Fibroblast of gingiva (primary cell): ENCODE measurements around the gene PPFIA1.
"Not testable (repeated sequence)": the region's sequence is repeated elsewhere in the genome, so short reads cannot be mapped to it uniquely, and the experiment has no call there.

Experiments
- DNase-seq: peaks from one replicate; pipeline ENCODE4 v3.0.0-alpha.2; 2011; ENCODE audit warnings: low read depth

PPFIA1 gene

GRCh38 chr11:70397336-70397982 lies 127.0 kb downstream of the PPFIA1 start:
- DNase-seq = no peak

- DNase-seq = peak; percentile 84
Measured at GRCh38 chr11:70397983-70398833, 127.7 kb downstream of the PPFIA1 start, which contains the start of gene CTTN. TSS of gene CTTN (plus strand) at chr11:70398529. CDS start at chr11:70407298, 8,769 bp downstream.

GRCh38 chr11:70398834-70399680 lies 128.6 kb downstream of the PPFIA1 start:
- no peak for DNase-seq

GRCh38 chr11:70399681-70400112 lies 129.2 kb downstream of the PPFIA1 start:
- DNase-seq = peak; percentile 90

- no peak for DNase-seq
Measured at GRCh38 chr11:70400643-70401042, 130.2 kb downstream of the PPFIA1 start.

GRCh38 chr11:70402016-70402415 lies 131.5 kb downstream of the PPFIA1 start:
- DNase-seq = no peak

GRCh38 chr11:70402685-70403084 lies 132.2 kb downstream of the PPFIA1 start:
- no peak for DNase-seq

- DNase-seq = no peak
Measured at GRCh38 chr11:70404244-70404643, 133.8 kb downstream of the PPFIA1 start.

- DNase-seq = no peak
Measured at GRCh38 chr11:70405679-70406395, 135.3 kb downstream of the PPFIA1 start.

- DNase-seq = no peak
Measured at GRCh38 chr11:70407121-70407520, 136.6 kb downstream of the PPFIA1 start.

GRCh38 chr11:70407814-70408213 lies 137.3 kb downstream of the PPFIA1 start:
- no peak for DNase-seq

- not testable (repeated sequence) for DNase-seq
Measured at GRCh38 chr11:70408326-70408725, 137.8 kb downstream of the PPFIA1 start.

- DNase-seq = no peak
Measured at GRCh38 chr11:70409437-70409836, 138.9 kb downstream of the PPFIA1 start.

GRCh38 chr11:70409871-70410270 lies 139.4 kb downstream of the PPFIA1 start:
- no peak for DNase-seq

- DNase-seq = no peak
Measured at GRCh38 chr11:70410276-70411205, 140.1 kb downstream of the PPFIA1 start.

GRCh38 chr11:70411713-70412452 lies 141.4 kb downstream of the PPFIA1 start:
- DNase-seq = no peak

GRCh38 chr11:70413151-70413550 lies 142.7 kb downstream of the PPFIA1 start:
- no peak for DNase-seq

GRCh38 chr11:70414341-70415100 lies 144.0 kb downstream of the PPFIA1 start:
- DNase-seq = no peak

GRCh38 chr11:70415191-70415590 lies 144.7 kb downstream of the PPFIA1 start:
- peak; percentile 54 for DNase-seq
